ENCODE results near the gene UBR2.

Gene UBR2

DNA sequence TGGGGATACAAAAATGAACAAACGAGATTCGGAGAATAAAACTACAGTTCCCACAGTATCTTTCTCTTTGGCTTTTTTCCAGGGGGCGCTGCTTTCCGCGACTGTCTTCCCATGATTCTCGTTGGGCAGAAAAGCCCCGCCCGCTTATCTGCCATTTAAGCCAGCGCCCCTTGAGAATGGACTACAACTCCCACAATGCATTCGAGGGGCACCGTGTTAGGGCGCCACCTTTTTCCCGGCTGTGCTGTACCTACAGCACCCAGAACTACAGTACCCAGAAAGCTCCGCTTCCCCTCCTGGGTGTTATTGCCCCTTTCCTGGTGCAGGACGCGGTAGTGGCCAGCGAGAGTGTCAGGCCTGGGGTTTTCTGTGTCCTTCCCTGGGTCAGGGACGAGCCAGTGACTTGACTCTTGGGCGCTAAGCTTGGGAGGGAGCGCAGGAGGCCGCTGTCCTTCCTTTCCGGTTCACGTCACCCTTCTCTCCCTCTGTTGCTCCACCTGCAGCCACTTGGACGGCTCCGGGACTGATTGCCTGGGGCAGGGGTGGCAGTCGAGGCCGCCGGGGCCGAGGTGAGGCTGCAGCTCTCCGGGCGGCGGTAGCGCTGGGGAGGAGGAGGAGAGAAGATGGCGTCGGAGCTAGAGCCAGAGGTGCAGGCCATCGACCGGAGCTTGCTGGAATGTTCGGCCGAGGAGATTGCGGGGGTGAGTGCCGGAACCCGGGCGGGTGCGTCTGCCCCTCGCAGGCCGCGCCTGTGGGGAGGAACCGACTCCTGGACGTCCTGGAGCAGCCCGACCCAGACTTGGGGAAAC is at the start of gene UBR2:
UBR2 (plus strand) TSS at position 333 of the 809 bp plus-strand sequence; CDS start at position 624, 291 bp downstream.
- DNase-seq (ENCODE audit: low read depth in 2 of 2): peak; percentile 98

DNA sequence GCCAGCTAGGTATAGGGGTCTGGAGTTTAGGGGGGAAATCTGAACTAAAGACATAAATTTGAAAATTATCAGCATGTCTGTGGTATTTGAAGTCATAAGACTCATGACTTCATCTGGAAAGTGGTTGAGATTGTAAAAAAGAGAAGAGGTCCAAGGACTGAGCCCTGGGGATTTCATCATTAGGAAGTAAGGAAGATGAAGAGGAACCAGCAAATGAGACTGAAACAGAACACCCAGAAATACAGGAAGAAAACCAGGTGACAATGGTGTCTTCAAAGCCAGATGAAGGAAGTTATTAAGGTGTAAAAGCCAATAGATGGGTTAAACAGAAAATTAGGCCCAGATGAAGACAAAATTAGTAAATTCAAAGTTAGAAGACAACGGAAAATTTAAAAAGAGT is 49.1 kb upstream of the UBR2 start:
- DNase-seq (ENCODE audit: low read depth in 2 of 2): no peak

DNA sequence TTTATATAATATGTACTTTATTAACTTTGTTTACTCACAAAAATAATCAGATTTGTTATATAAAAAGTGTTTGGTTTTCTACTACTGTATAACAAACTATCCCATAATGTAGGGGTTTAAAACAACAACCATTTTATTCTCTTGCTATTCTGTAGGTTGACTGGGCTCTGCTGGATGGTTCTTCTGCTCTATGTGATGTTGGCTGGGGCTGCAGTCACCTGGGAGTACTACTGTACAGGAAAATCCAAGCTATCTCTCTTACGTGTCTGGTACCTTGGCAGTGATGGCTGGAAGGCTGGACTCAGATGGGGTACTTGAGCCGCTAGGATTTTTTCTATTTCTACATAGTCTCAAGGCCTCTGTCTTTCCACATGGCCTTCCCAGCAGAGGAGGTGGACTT is 44.0 kb upstream of the UBR2 start:
- DNase-seq (ENCODE audit: low read depth in 2 of 2): no peak

GRCh38 chr6:42520786-42521607 is 42.8 kb upstream of the UBR2 start:
- peak; percentile 49 to 50 for DNase-seq (ENCODE audit: low read depth in 2 of 2)

- DNase-seq (ENCODE audit: low read depth in 2 of 2): no peak
These were observed 41.8 kb upstream of the UBR2 start for GRCh38 chr6:42522036-42522435.

GRCh38 chr6:42522942-42523814 is 40.7 kb upstream of the UBR2 start:
- DNase-seq (ENCODE audit: low read depth in 2 of 2): no peak

DNA sequence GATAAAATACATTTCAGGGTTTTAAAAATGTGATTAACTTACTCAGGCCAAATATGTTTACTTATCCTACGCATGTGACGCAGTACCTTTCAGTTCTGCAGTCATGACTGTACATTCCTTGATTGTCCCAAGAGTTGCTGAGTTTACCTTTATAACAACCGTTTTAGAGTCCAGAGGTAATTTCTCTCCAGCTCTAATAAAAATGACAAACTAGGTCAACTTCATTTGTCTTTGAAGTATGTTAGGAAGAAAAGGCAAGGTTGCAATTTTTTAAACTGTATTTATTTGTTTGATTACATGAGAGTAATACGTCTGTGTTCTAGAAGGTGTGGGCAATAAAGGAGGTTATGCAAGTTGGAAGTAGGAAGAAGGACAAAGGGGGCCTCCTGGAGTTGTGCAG is 38.6 kb upstream of the UBR2 start:
- DNase-seq (ENCODE audit: low read depth in 2 of 2): no peak

DNA sequence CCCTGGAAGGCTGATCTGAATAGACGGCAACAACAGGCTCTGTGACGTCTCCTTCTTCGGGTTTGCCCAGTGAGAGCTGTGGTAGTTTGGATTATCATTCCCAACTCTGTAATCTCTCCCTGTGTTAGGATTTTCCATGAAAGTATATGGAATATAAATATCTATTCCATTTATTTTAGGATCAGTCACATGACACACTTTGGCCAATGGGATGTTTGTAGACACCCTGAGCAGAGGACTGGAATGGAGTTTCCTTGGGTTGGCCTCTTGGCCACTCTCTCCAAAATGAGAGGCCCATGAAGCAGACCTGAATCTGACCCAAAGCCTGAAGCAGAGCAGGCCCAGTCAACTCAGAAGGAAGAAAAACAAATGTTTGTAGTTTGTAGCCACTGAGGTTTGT is 37.2 kb upstream of the UBR2 start:
- no peak for DNase-seq (ENCODE audit: low read depth in 2 of 2)

DNA sequence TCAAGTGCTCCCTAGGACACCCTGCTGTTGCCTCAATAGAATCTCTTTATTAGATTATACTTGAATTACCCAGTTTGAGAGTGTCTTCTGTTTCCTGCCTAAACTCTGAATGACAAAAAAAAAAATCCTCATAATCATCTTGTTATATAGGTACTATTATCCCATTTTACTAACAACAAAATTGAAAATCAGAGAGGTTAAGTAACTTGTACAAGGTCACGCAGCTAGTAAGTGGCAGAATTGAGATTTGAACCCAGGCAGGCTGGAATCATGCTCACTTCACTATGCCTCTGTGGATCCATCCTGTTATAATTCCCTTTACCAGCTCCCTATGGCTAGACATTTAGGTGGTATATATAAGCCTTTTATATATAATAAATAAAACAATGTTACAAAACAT is 36.6 kb upstream of the UBR2 start:
- no peak for DNase-seq (ENCODE audit: low read depth in 2 of 2)

- no peak for DNase-seq (ENCODE audit: low read depth in 2 of 2)
These were observed 33.5 kb upstream of the UBR2 start for GRCh38 chr6:42530296-42530695.

DNA sequence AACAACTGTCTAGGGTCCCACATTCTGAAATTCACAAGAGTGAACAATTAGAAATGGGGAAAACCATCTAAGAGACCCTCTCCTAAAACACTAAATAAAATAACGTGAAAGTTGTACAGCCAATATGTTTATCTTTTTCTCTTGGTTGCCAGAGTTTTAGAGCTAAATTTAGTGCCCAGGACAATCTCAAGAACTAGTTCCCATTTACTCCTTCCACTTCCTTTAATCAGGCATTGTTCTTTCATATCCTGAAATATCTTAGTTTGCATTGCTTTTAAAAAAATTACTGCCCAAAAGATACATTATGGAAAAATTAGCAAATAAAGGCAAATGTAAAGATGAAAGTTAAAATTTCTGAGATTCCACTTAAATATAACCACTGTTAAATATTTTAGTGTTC is 33.1 kb upstream of the UBR2 start:
- no peak for DNase-seq (ENCODE audit: low read depth in 2 of 2)

GRCh38 chr6:42532038-42532669 is 31.7 kb upstream of the UBR2 start:
- DNase-seq (ENCODE audit: low read depth in 2 of 2): no peak

DNA sequence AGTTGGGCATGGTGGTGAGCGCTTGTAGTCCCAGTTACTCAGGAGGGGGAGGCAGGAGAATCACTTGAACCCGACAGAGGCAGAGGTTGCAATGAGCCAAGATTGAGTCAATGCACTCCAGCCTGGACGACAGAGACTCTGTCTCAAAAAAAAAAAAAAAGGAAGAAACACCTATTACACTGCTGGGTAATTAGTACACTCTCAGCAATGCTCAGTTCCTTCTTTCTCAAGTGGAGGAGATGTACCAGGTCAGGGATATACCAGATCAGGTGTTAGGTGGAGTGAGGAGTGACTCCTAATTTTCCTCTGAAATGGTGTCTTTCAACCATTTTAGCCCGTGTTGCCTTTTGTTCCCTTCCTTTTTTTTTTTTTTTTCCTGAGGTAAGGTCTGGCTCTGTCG is 30.0 kb upstream of the UBR2 start:
- DNase-seq (ENCODE audit: low read depth in 2 of 2): no peak

GRCh38 chr6:42537536-42537935 is 26.3 kb upstream of the UBR2 start:
- DNase-seq (ENCODE audit: low read depth in 2 of 2): no peak

DNA sequence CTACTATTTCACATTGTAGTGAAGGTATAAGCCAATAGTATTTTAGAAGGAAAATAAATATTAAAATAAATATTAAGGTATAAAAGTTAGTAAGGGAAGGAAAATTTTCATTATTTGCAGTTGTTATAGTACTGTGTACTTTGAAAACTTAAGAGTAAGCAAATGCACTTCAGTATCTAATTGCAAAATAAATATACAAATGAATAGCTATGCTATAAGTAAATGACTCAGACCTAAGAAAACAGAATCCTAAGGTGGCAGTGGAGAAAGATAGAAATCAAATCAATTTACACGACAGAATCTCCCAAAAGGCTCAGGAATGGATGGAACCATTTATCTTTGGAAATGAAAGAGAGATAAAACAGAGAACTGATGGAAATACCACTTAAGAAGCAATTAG is 24.7 kb upstream of the UBR2 start:
- DNase-seq (ENCODE audit: low read depth in 2 of 2): no peak

DNA sequence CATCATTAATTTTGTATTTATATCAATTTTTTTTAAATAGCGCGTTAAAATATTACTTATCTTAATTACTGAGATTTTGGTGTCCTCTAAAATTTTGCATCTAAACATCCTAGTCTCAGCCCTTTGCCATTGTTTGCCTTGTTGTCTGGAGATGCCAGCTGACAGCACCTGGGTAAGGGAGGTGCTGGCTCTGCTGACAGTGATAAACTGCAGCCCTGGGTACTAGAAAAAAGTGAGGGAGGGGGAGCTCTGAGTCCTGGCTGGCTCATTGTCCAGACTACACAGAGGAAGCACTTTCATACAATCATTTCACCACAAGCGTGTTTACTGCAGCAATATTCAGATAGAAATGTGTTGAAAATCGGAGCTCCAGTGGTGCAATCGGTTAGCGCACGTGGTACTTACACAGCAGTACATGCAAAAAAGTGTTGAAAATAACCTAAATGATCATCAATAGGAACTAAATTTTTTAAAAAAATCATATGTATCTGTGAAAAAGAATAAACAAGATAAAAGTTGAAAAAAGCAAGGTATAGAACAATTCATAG is 18.5 kb upstream of the UBR2 start:
- no peak for DNase-seq (ENCODE audit: low read depth in 2 of 2)

- peak; percentile 46 to 53 for DNase-seq (ENCODE audit: low read depth in 2 of 2)
These were observed 16.2 kb upstream of the UBR2 start for GRCh38 chr6:42547407-42548329.

- DNase-seq (ENCODE audit: low read depth in 2 of 2): peak in 1 of 2 experiments; percentile 6
These were observed 13.6 kb upstream of the UBR2 start for GRCh38 chr6:42550277-42550676.

- peak in 1 of 2 experiments; percentile 17 for DNase-seq (ENCODE audit: low read depth in 2 of 2)
These were observed 12.6 kb upstream of the UBR2 start for GRCh38 chr6:42551217-42551616.

DNA sequence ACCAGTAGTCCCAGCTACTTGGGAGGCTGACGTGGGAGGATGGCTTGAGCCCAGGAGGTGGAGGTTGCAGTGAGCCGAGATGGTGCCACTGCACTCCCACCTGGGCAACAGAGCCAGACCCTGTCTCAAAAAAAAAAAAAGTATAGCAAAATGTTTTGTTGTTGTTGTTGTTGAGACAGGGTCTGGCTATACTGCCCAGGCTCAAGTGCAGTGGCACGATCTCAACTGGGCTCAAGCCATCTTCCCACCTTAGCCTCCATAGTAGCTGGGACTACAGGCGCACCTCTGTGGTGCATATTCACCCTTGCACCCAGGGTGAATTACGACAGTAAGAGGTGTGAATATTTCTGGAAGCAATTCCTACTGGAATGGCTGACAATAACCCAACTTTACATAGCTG is 11.4 kb upstream of the UBR2 start:
- no peak for DNase-seq (ENCODE audit: low read depth in 2 of 2)
